NCI-H1417 (cell line): ENCODE results near the gene DPT.
A peak's percentile ranks its signal among the peaks of the same experiment; 100 is the strongest.

Source experiments
- DNase-seq, 3 experiments: peaks; one replicate each; lab custom pipeline; 2025; lab: John Stamatoyannopoulos, UW

DPT gene

GRCh38 chr1:168735974-168736373 is 7.0 kb upstream of the DPT start:
- DNase-seq: no peak

GRCh38 chr1:168734946-168735345 is 5.9 kb upstream of the DPT start:
- peak in 1 of 3 experiments; percentile 7 for DNase-seq

- DNase-seq: no peak
These were observed 5.3 kb upstream of the DPT start for GRCh38 chr1:168734271-168734670.

- DNase-seq: no peak
These were observed 4.2 kb upstream of the DPT start for GRCh38 chr1:168733241-168733640.

- peak in 1 of 3 experiments; percentile 39 for DNase-seq
These were observed 3.7 kb upstream of the DPT start for GRCh38 chr1:168732736-168733135.

GRCh38 chr1:168731244-168731953 is 2.4 kb upstream of the DPT start:
- no peak for DNase-seq

- no peak for DNase-seq
These were observed 398 bp upstream of the DPT start for GRCh38 chr1:168729405-168729802.

- no peak for DNase-seq
These were observed 2.3 kb downstream of the DPT start for GRCh38 chr1:168726719-168727118.

GRCh38 chr1:168726281-168726680 is 2.7 kb downstream of the DPT start:
- no peak for DNase-seq

- DNase-seq: no peak
These were observed 3.2 kb downstream of the DPT start for GRCh38 chr1:168725831-168726230.

- DNase-seq: no peak
These were observed 3.9 kb downstream of the DPT start for GRCh38 chr1:168725060-168725459.

- no peak for DNase-seq
These were observed 6.0 kb downstream of the DPT start for GRCh38 chr1:168723000-168723399.

- DNase-seq: no peak
These were observed 8.2 kb downstream of the DPT start for GRCh38 chr1:168720839-168721238.

GRCh38 chr1:168719306-168720111 is 9.5 kb downstream of the DPT start:
- DNase-seq: no peak

- DNase-seq: no peak
These were observed 10.8 kb downstream of the DPT start for GRCh38 chr1:168717906-168718891.

- no peak for DNase-seq
These were observed 15.0 kb downstream of the DPT start for GRCh38 chr1:168714012-168714411.

GRCh38 chr1:168709405-168710363 is 19.3 kb downstream of the DPT start:
- peak in 1 of 3 experiments; percentile 30 for DNase-seq

- DNase-seq: no peak
These were observed 20.2 kb downstream of the DPT start for GRCh38 chr1:168708698-168709404.

- DNase-seq: no peak
These were observed 22.5 kb downstream of the DPT start for GRCh38 chr1:168706391-168706992.
